Stimulated activated CD4-positive, alpha-beta T cell treated with anti-CD3 and anti-CD28 coated beads, Interleukin-12 subunit alpha, Interleukin-12 subunit beta, amount 100 ng/mL, for 24 hours (primary cell): ENCODE results near the gene COL5A1.
"Not testable (repeated sequence)": the region's sequence is repeated elsewhere in the genome, so short reads cannot be mapped to it uniquely, and the experiment has no call there.

Experiments used
- DNase-seq, 2 experiments: peaks; one replicate each; pipeline ENCODE4 v3.0.0-alpha.2; 2020; ENCODE audit warnings: low read depth in 2 of 2

COL5A1 gene

DNA sequence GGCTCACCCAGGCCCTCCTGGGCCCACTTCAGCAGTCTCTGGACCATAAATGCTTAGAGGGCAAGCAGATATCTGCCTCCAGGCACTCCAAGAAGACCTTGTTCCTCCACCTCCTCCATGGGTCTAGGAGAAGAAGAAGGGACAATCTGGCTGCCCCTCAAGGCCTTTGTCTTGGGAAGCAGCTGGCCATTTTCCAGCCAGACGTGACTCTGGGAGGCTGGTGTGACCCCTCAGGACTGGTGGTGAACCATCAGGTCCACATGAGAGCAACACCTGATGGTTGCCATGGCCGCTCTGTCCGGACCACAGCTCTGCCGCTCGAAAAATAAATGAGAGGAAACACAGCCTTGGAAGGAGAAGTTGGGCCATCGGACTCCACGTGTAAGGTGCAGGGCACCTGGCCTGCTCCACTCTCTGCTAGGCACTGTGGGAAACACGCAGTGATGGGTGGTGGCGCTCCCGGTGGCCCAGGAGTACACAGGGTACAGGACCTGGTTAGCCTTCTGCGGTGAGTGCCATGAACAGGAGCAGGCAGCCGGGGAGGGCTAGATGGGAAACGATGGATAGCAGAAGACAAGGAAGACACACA lies 3.0 kb upstream of the COL5A1 start:
- DNase-seq, result no peak

DNA sequence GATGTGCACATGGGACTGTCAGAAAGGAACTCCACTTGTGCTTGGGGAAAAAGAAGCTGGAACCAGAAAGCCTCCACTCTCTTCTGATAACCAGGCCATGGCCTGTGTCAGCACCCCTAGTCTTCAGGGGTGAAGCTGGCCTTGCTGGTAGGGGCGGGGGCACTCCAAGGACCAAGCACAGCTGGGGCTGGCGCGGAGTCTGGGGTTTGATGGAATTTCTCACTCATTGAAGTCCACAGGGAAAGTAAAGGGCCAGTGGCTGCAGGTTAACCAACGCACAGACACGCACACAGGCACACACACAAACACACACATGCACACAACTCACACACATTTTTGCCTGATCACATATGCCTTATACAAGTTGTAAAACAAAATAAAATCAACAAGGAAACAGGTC lies 1.6 kb upstream of the COL5A1 start:
- no peak for DNase-seq

DNA sequence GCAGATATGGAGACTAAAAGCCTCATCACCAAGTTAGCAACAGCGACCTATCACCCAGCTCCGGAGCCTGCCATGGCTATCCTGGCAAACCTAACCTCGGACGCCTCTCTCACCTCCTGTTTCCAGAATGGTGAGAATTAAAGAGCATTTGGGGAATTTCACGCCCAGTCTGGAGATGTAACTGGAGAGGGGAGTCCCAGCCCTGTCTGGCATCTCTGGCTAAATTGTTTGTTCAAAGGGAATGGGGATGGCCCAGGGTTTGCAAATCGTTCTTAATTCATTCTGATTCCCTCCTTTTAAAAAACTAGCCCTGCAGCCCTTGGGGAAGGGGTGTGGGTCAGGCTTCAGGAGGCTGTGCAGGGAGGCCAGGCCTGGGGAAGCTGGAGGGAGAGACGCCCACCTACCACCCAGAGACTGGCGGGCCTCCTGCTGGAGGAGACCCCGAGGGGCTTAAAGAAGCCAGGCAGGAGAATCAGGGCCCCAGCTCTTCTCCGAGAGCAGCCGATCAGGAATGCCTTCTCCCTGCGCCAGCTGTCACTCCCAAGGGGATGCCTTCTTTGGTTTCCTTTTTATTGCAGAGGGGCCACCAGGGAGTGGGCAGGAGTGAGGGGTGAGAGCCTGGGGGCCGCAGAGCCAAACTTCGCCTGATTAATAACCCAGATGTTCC lies 964 bp upstream of the COL5A1 start:
- no peak for DNase-seq

DNA sequence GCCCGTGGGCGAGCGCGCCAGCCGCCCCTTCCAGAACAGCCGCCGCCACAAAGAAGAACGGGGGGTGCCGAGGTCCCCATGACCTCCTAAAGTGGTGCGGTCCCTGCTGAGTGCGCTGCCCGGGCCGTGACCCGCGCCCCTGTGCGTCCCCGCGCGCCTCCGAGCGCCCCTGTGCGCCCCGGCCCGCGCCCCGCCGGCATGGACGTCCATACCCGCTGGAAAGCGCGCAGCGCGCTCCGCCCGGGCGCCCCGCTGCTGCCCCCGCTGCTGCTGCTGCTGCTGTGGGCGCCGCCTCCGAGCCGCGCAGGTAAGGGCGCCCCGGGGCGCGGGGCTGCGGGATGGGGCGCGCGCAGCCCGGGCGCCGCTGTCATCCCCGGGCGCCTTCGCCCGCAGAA lies 384 bp downstream of the COL5A1 start:
- DNase-seq, result no peak

DNA sequence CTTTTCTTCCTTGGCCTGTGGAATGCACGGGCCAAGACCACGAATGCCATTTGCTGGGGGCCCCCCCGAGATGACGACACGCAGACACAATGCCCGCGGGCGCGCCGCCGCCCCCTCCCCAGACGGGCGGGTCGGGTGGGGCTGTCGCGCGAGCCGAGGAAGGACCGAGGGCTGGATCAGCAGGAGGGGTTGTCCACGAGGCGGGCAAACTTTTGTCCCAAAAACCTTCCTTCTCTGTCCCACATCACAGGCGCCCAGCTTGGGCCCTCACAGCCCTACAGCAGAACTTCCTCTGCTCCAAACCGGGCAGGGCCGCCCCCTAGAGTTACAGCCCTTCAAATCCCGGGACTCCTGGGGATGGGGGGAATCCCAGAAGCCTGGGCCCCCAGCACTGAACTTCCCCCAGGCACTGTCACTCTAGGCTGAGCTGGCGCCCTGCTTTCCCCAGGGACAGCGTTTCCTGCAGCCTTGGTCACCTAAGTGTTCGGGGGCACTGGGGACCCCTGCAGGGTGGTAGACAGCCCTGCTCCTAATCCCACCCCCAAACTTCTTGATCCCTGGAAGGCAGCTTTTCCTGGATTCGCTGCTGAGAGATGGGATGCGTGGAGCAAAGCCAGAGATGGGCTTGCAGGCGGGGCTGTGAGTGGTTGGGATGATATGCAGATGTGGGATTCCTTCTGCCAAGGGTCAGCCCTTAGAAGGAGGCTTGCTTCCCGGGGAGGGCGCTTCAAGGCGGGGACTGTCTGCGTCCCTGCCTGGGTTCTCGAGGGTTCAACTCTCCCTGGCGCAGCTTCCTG lies 980 bp downstream of the COL5A1 start:
- no peak for DNase-seq

DNA sequence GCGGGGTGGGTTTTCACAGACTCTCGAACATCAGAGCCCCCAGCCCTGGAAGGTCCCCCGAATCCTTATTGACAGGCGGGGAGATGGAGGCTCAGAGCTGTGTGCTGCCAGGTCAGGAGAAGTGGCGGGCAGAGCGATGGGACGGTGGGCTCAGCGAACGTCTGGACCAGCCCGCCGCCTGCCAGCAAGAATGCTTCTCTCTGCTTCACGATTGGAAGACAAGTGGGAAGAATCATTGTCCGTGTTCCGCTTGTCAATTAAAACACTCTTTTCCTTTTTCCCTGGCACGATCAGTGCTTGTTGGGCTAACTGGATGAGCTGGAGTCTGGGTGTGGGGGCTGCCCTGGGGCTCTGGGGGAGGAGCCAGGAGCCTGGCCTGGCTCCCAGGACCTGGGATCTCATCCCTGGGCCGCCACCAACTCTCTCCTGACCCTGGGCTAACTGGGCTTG lies 1.6 kb downstream of the COL5A1 start:
- DNase-seq, result no peak

DNA sequence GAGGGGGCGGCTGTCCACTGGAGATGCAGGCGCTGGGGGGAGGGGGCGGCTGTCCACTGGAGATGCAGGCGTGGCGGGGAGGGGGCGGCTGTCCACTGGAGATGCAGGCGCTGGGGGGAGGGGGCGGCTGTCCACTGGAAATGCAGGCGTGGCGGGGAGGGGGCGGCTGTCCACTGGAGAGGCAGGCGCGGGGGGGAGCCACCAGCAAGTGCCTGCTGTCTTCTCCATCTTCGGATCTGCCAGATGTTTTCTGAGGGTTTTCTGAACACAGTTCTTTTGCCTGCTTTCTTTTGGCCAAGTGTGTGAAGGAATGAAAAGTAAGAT lies 2.8 kb downstream of the COL5A1 start:
- not testable (repeated sequence) for DNase-seq

DNA sequence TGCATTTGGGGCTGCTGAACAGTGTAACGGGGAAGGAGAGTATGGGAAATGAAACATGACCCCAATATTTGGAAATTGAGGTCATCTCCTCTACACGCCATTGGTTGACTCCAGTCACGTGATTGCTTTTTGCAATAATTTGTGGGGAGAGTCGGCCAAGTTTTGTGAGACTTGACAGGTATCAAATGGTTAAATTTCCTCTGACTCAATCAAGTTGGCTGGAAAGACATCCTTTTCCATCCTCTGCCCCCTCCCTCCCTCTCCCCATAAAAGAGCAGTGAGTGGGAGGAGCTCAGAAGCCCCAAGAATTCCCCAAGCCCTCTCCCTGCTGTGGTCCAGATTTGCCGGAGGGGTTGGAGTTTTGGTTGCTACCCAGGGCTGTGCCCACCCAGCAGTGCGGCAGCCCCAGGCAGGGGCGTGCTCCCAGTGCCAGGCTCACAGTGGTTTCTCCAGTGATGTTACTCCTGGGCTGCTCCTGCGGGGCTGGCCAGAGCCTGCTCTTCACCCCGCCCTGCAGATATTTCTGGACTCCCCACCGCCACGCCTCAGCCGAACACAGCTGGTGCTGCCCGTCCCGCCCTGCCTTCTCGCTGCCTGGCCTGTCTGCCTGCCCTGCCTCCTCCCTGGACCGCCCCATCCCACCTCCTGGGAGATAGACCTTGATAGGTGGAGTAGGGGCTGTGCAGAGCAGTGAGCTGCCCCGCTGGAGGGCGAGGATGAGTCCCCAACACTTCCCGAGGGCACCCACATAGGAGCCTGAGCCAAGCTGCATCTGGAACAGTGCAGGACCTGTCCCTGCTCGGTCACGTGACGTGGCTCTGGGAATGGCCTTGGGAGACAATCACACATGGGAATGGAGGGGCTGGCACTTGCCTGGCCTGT lies 3.4 kb downstream of the COL5A1 start:
- DNase-seq, result no peak

DNA sequence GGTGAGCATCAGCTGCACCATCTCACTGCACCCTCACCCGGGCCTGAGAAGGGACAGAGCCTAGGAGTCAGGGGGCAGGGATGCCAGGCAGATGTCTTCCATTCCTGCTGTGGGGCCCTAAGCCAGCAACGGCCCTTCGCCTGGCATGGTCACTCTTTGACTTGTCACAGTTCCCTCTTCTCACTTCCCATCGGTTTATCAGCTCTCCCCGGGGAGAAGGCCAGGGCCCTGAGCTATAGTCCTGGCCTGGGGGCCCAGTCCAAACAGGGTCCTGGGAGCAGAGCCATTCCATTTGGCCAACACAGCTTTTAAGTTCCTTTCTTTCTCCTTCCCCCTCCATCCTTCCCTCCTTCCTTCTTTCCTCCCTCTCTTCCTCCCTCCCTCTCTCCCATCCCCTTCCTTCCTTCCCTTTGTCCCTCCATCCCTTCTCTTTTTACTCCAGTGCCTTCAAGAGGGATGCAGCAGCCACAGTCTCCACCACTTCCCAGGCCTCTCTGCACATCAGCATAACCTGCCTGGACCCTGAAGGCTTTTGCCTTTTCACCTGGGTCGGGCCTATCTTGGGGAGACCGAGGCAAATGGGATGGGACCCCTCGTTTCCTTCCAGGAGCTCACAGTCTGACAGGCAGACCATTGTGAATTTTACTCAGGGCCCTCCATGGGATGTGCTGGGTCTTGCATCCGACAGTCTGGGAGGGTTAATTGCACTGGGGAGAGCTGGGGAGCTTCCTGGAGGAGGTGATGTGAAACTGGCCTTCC lies 4.2 kb downstream of the COL5A1 start:
- no peak for DNase-seq

DNA sequence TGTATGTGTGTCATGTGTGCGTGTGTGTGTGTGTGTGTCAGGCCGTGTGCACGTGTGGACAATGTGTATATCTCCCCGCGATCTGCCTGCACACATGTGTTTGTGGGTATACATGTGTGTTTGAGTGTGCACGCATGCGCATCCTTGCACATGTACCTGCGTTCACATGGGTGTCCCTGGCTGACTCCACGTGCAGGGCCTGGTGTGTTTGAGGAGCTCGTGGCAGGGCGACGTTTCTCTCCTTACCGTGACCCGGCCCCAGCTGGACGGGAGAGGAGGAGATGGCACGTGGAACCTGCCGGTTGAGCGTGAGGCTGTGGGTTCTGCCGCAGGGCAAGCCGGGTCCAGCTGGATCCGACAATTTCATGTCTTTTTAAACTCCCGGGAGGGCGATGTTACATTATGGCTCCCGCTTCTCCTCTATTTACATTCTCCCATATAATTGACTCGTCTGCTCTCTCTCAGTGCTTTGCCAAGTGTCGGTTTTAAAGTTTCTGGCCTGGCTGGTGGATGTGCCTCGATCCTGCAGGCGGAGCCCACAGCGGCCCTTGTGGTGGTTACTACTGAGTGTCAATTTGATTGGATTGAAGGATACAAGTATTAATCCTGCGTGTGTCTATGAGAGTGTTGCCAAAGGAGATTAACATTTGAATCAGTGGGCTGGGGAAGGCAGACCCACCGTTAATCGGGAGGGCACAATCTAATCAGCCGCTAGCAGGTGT lies 5.9 kb downstream of the COL5A1 start:
- no peak for DNase-seq

DNA sequence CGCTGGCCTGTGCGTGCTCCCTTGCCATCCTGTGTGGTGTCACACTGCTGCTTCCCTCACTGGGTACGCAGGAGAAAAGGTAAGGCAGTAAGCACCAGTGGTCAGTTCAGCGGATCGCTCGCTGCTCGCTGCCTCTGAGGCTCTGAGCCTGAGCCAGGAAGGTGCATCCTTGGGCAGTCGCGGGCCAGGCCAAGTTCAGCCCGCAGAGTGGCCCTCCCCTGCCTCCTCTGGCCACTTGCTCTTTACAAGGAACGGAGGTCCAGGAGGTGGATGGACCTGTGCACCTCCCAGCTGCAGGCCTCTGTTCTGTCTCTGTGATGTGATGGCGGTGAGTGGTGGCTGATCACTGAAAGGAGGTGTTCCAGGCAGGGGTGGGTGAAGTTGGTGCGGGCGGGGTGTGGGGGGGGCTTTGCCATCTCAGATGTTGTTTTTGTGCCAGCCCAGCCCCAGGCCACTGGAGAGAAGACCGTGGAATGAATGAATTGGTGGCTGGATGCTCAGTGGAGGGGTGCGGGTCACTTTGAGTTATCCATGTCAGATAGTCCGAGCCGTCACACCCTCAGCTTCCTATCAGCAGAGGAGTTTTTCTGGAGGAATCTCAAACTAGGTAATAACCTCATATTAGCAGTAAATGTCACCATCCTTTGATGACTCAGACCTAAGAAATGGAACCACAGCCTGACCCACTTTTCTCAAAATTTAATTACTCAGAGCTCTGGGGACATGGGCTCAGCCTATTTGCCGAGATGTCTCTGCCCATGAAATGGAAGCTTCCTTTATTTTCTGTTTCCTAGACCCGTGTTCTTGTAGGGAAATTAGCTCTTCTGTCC lies 7.3 kb downstream of the COL5A1 start:
- no peak for DNase-seq

DNA sequence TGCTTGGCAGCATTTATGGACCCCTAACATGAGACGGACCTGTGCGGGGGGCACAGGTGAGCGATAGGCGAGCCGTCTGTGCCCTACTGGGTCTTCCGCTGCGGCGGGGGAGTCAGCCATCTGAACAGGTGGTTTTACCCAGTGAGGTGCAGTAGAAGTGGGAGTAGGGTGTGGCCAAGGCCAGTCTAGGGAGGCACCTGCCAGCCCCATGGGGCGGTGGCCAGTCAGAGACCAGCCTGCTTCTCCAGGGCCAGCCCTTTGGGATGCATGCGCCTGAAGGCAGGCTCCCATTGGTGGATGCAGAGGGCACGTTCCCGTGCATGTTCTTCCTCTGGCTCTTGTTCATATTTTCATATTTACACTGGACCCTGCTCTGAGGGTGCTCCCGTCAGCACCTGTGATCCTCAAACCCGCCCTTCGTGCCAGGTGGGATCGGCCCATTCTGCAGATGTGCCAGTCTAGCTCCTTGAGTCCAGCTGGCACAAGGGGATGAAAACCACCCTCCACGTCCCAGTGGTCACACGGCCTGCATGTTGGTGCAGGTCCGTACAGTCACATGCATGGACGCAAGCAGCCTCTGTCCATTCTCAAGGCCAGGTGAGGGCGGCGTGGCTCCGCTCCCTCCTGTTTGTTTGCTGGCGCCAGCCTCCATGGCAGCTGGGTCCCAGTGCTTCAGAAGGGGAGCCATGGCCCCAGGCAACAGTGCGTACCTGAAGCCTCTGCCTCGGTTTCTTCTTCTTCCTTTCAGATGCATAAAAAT lies 9.0 kb downstream of the COL5A1 start:
- DNase-seq, result no peak

DNA sequence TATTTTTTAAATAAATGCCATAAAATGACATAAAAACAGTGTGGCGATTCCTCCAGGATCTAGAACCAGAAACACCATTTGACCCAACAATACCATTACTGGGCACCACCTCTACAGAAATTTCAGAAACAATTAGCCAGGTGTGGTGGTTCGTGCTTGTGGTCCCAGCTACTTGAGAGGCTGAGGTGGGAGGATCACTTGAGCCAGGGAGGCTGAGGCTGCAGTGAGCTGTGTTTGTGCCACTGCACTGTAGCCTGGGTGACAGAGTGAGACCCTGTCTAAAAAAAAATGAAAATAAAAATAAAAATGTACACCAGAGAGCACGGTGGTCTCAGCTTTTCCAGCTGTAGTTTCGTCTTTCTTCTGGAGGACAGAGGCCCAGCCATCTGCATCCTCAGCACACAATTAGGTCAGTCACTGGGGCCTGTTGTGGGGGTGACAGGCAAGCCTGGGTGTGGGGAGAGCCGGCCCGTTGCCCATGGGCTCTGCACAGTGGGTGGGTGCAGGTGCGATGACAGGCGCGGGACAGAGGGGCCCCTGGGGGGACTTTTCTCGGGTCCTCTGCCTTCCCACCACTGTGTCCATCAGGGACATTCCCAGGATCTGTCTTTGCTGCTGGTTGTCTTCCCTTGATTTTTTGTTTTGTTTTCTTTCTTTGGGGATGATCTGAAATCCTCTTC lies 9.8 kb downstream of the COL5A1 start:
- DNase-seq, result no peak

DNA sequence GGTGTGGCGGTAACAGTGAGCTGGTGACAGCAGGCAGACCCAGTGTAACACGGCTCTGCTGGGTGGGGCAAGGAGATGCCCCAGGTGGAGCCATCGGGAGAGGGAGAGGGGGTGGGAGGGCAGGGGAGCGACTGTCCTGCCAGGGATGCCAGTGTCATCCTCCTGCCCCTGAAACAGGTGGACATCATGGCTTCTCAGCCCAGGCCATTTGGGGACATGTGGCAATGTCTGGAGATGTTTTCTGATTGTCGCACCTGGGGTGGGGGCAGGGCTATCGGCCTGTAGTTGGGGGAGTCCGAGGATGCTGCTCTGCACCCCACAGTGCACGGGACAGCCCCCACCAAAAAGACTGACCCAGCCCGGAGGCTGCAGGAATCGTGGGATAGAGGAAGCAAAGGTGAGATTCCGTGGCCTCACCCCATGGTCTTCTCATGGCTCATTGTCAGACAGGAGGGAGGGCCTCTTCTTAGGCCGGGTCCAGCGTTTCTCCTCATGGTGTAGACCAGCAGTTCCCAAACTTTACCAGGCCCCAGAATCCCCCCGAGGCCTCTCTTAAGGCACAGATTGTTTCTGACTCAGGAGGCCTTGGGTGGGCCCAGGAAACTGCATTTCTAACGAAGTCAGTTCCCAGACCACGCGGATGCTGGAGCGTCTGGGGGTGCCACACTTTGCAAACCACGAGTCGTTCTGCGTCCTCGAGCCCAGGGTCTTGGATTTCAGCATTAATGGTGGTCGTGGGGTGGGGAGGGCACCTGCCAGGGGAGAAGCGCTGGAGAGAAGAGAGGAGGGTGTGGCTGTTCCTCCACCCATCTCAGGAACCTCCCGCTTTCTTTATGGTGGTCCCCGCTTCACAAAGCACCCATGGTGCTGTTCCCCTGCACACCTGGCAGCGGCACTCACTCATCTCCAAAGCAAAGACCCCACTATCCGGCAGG lies 11.0 kb downstream of the COL5A1 start:
- no peak for DNase-seq

DNA sequence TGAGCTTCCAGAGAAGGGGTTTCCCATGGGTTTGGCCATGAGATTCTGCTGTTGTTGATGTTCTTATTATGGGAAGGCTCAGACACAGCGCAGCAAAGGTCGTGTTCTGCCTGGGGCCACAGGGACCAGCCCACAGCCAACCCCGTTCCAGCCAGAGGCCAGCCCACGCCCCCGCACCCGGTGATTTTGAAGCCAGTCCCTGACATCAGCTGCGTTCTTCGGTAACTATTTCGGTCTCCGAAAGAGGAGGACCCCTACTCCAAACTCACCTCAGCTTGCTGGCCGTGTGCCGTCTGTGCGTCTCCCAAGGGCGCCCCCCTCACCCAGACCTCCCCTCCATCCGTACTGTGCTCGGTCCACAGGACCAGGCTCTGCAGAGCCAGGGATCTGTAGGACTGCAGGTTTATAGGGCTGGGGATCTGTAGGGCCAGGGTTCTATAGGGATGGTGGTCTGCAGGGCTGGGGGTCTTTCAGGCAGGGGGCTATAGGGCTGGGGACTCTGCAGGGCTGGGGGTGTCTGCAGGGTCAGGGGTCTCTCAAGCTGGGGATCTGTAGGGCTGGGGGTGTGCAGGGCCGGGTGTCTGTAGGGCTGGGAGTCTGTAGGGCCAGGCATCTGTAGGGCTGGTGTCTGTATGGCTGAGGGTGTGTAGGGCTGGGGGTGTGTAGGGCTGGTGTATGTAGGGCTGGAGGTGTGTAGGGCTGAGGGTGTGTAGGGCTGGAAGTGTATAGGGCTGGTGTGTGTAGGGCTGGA lies 11.8 kb downstream of the COL5A1 start:
- no peak for DNase-seq

DNA sequence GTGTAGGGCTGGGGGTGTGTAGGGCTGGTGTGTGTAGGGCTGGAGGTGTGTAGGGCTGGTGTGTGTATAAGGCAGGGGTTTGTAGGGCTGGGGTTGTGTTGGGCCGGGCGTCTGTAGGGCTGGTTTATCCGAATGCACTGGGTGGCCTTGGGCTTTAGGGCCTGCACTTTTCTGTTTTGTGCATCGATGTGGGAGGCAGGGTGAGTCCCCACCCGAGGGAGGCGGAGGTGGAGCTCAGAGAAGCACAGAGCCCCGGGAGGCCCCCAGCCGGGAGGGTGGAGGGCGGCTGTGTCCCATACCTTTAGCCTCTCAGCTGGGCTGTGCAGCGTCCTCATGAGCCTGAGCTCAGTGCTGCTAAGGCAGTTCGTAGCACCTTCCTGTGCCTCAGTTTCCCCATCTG lies 13.5 kb downstream of the COL5A1 start:
- no peak for DNase-seq
